Mesenteric fat pad (tissue), 1 donor: Measurements from ENCODE around the gene KPNA2. TPM values are rescaled to one million over a fixed set of nuclear protein-coding genes. Genes with fewer than 3 reads are reported as not detected.

ENCODE experiments used
- DNase-seq: peaks from one replicate; pipeline ENCODE4 v3.0.0-alpha.2; 2020; ENCODE audit warnings: low spot score
- total RNA-seq: library from RNA; stranded (reverse); fragmentation: NEBNext Ultra II Directional; extraction: Animal tissue kit (Norgen Biotek cat#: 25700); gene quantifications from one replicate; pipeline ENCODE4 v1.2.1, GENCODE V29; 2021
- donor health status: DM: yes; HTN: yes; CAD: no.

The KPNA2 gene
- total RNA-seq, 1 donor from 2014 or later: 37.9 TPM

DNA sequence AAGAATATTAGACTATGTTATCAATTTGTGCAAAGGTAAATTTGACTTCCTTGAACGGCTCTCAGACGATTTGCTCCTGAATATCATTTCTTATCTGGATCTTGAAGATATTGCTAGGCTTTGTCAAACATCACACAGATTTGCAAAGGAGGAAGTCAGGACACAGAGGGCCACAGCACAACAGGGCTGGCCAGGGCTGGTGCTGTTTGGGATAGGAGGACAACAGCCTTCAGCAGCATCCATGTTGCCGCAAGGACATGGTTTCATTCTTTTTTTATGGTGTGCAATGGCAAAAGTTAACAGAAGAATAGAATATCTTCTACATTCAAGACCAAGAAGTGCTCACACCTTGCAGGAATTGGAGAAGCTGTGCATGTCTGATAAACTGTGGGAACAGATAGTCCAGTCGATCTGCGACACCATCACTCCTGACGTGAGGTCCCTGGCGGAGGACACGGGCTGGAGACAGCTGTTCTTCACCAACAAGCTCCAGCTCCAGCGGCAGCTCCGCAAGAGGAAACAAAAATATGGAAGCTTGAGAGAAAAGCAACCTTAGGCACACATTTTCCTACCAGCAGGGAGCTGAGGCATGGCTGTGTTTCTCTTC lies 59.8 kb downstream of the KPNA2 start:
- DNase-seq: peak; percentile 83

DNA sequence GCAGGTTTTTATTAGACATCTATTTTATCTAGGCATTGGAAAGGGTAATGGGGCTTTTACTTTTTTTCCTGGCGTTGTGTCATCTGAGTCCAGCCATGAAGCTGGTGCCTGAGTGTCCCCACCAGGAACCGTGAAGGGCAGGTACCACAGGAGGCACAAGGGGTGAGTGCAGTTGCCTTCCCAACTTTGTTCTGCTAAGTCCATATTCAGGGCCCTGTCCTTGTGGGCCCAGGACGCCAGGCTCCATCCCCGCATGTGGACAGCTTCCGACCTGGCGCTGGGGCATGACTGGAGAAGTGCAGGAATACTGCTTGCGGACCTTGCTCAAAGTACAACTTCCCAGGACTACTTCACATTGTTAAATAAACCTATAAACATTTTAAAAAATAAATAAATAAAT lies 60.6 kb downstream of the KPNA2 start:
- DNase-seq: peak; percentile 73

Other genes with a start within 250 kb of the KPNA2 start
- gene BPTF, start 210.2 kb upstream of the KPNA2 start, total RNA-seq: 72.6 TPM
- 8.8 TPM for gene C17orf58, start 39.3 kb upstream of the KPNA2 start, total RNA-seq
- gene AMZ2, start 212.3 kb downstream of the KPNA2 start, total RNA-seq: 49.7 TPM